HepG2 (cell line): ENCODE results near the gene RPL35. TPM values are rescaled to one million over a fixed set of nuclear protein-coding genes. Genes with fewer than 3 reads are reported as not detected.

Source experiments
- BHLHE40 ChIP-seq: IDR thresholded peaks from 2 replicates; pipeline ENCODE4 v1.6.1; 2011; ENCODE audit warnings: low read length, improper control_type of control experiment
- CENPT ChIP-seq: sonication (generic); formaldehyde crosslinking; IDR thresholded peaks from 2 replicates; pipeline ENCODE4 v1.8.0; 2022; ENCODE audit warnings: low read depth, mild to moderate bottlenecking, moderate library complexity, missing genetic modification reagents
- EP300 ChIP-seq, 3 experiments: sonication (generic) in 1 of 3; formaldehyde crosslinking in 1 of 3; IDR thresholded peaks; 2 replicates each; pipeline versions ENCODE4 v1.5.1 to v1.6.1; 2011 to 2020; ENCODE audit warnings: low read depth in 2 of 3, low read length in 2 of 3, borderline replicate concordance in 1 of 3, improper control_type of control experiment in 1 of 3, mild to moderate bottlenecking in 1 of 3, missing genetic modification reagents in 1 of 3, moderate library complexity in 1 of 3
- GABPB1 ChIP-seq: IDR thresholded peaks from 2 replicates; pipeline ENCODE4 v1.6.1; 2016; ENCODE audit warnings: mild to moderate bottlenecking, missing genetic modification reagents, moderate library complexity, missing compliant biosample characterization
- JUND ChIP-seq: sonication (generic); formaldehyde crosslinking; IDR thresholded peaks from 2 replicates; pipeline ENCODE4 v1.8.0; 2022; ENCODE audit warnings: mild to moderate bottlenecking, missing genetic modification reagents
- MAZ ChIP-seq, 2 experiments: sonication (generic) in 1 of 2; formaldehyde crosslinking in 1 of 2; IDR thresholded peaks; 2 replicates each; pipeline versions ENCODE4 v1.5.0 to v1.6.1; 2012 to 2020; ENCODE audit warnings: low read depth in 2 of 2, mild to moderate bottlenecking in 2 of 2, borderline replicate concordance in 1 of 2, improper control_type of control experiment in 1 of 2, low read length in 1 of 2, missing genetic modification reagents in 1 of 2, moderate library complexity in 1 of 2
- MTA1 ChIP-seq: sonication (generic); formaldehyde crosslinking; IDR thresholded peaks from 2 replicates; pipeline ENCODE4 v1.4.0; 2020; ENCODE audit warnings: missing genetic modification reagents, mild to moderate bottlenecking, borderline replicate concordance
- NFKBIZ ChIP-seq: IDR thresholded peaks from 2 replicates; pipeline ENCODE4 v1.6.1; 2018; ENCODE audit warnings: missing genetic modification reagents, missing compliant biosample characterization
- NFYC ChIP-seq: IDR thresholded peaks from 2 replicates; pipeline ENCODE4 v1.6.1; 2016; ENCODE audit warnings: missing genetic modification reagents, missing compliant biosample characterization
- PHF5A ChIP-seq: IDR thresholded peaks from one replicate; pipeline ENCODE4 v1.6.1; 2018; ENCODE audit warnings: low read depth, missing genetic modification reagents; ENCODE audit not compliant: unreplicated experiment
- THAP11 ChIP-seq: IDR thresholded peaks from 2 replicates; pipeline ENCODE4 v1.6.1; 2016; ENCODE audit warnings: missing biosample characterization, missing genetic modification reagents
- ZBTB1 ChIP-seq: sonication (generic); formaldehyde crosslinking; IDR thresholded peaks from 2 replicates; pipeline ENCODE4 v1.4.0; 2020; ENCODE audit warnings: missing genetic modification reagents, borderline replicate concordance
- ZMAT5 ChIP-seq: sonication (generic); formaldehyde crosslinking; IDR thresholded peaks from 2 replicates; pipeline ENCODE4 v1.5.0; 2020; ENCODE audit warnings: mild to moderate bottlenecking, low read depth, missing genetic modification reagents, borderline replicate concordance
- ZNF121 ChIP-seq: sonication (generic); formaldehyde crosslinking; IDR thresholded peaks from 2 replicates; pipeline ENCODE4 v1.5.0; 2020; ENCODE audit warnings: mild to moderate bottlenecking, missing genetic modification reagents
- ZNF124 ChIP-seq: sonication (generic); formaldehyde crosslinking; IDR thresholded peaks from 2 replicates; pipeline ENCODE4 v1.4.0; 2020; ENCODE audit warnings: missing genetic modification reagents
- ZNF24 ChIP-seq: fragments of 450-650 bp; IDR thresholded peaks from 2 replicates; pipeline ENCODE4 v1.6.1; 2017; ENCODE audit warnings: antibody characterized with exemption, mild to moderate bottlenecking
- ZNF331 ChIP-seq: sonication (generic); formaldehyde crosslinking; IDR thresholded peaks from 2 replicates; pipeline ENCODE4 v1.4.0; 2020; ENCODE audit warnings: missing genetic modification reagents
- ZNF337 ChIP-seq: sonication (generic); formaldehyde crosslinking; IDR thresholded peaks from 2 replicates; pipeline ENCODE4 v1.5.1; 2020; ENCODE audit warnings: missing genetic modification reagents, low read depth, mild to moderate bottlenecking, borderline replicate concordance
- ZNF34 ChIP-seq: sonication (generic); formaldehyde crosslinking; IDR thresholded peaks from 2 replicates; pipeline ENCODE4 v1.4.0; 2020; ENCODE audit warnings: mild to moderate bottlenecking, missing genetic modification reagents, borderline replicate concordance
- ZNF430 ChIP-seq: sonication (generic); formaldehyde crosslinking; IDR thresholded peaks from 2 replicates; pipeline ENCODE4 v1.9.0; 2021; ENCODE audit warnings: mild to moderate bottlenecking, missing genetic modification reagents
- ZNF468 ChIP-seq: sonication (generic); formaldehyde crosslinking; IDR thresholded peaks from 2 replicates; pipeline ENCODE4 v1.8.0; 2022; ENCODE audit warnings: mild to moderate bottlenecking, moderate library complexity, missing genetic modification reagents
- ZNF691 ChIP-seq: sonication (generic); formaldehyde crosslinking; IDR thresholded peaks from 2 replicates; pipeline ENCODE4 v1.4.0; 2020; ENCODE audit warnings: missing genetic modification reagents, low read depth, mild to moderate bottlenecking, borderline replicate concordance
- ZNF781 ChIP-seq: sonication (generic); formaldehyde crosslinking; IDR thresholded peaks from 2 replicates; pipeline ENCODE4 v1.5.1; 2020; ENCODE audit warnings: borderline replicate concordance, mild to moderate bottlenecking, missing genetic modification reagents; ENCODE audit errors: not compliant biosample characterization
- polyA plus RNA-seq, 8 experiments: library from polyadenylated mRNA; depleted of rRNA in 3 of 8; stranded (reverse) in 7 of 8; unstranded in 1 of 8; fragments of >200 nt; fragmentation: Illumina TruSeq in 4 of 8; extraction: Trizol in 4 of 8; gene quantifications; 2 replicates each; pipeline versions ENCODE4 v1.2.1 to v1.2.3, GENCODE V29; 2011 to 2016; ENCODE audit warnings: low read depth in 4 of 8, missing spikeins in 1 of 8, mixed read lengths in 1 of 8; ENCODE audit not compliant: insufficient read depth in 1 of 8
- total RNA-seq, 5 experiments: library from RNA; depleted of rRNA; stranded (reverse); fragments of >200 nt; fragmentation: Illumina TruSeq; extraction: Trizol; gene quantifications; 2 replicates each; pipeline ENCODE4 v1.2.3, GENCODE V29; 2016; ENCODE audit warnings: low read depth in 1 of 5
- TF ChIP-seq, protein P1 (sequence below): sonication (generic); formaldehyde crosslinking; IDR thresholded peaks from 2 replicates; pipeline ENCODE4 v1.5.0; 2020; ENCODE audit warnings: missing genetic modification reagents, mild to moderate bottlenecking, borderline replicate concordance
- TF ChIP-seq, protein P2 (sequence below): IDR thresholded peaks from 2 replicates; pipeline ENCODE4 v1.4.0; 2020; ENCODE audit warnings: mild to moderate bottlenecking, missing genetic modification reagents

The RPL35 gene
- total and polyA plus RNA-seq, 2 of the 13 experiments (the other 11 are each of a cell fraction or from before 2014, with no cell fraction given): 2,153 to 2,935 TPM

DNA sequence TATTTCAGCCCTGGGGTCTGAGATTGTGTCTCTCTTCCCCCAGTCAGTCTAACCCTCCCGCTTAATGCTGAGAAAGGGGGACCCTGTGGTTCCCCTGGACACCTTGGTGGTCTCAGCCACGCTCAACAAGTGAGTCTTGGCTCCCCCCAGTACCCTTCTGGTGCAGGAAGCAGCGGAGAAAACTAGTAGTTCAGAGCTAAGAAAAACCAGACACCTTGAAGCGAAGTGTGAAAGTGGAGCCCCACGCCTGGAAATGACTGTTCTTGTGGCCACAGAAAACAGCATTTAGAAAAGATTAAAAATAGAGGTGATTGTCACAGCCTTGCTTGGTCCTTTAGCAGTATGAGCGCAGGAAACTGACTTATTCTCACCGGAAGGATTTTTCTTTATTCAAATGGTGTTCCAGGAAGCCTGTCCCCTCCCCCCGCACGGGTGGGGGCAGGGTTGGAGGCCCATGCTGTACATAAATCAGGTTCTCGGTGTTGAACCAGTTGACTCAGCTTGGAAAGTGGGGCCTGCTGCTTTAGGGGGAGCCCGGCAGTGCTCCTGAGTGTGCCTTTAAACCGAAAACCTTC, 8.3 kb upstream of the RPL35 start (continued):
- TF ChIP-seq EP300 (IDR thresholded peaks at IDR 0.05; ENCODE audit: low read depth in 2 of 2, low read length in 2 of 2): peak in 1 of 2 experiments; percentile 31; a peak in 1 of 4 replicates
- TF ChIP-seq EP300 (CRISPR knock-in tag; IDR thresholded peaks at IDR 0.05; ENCODE audit: borderline replicate concordance): no peak
- no peak for TF ChIP-seq ZNF468
- TF ChIP-seq MTA1: no peak
- no peak for TF ChIP-seq ZBTB1 (CRISPR knock-in tag)
- 0 out of 2 replicates have a peak, but pooled peaks have one; percentile 4 for TF ChIP-seq CENPT (CRISPR knock-in tag)
- TF ChIP-seq, protein P1, sequence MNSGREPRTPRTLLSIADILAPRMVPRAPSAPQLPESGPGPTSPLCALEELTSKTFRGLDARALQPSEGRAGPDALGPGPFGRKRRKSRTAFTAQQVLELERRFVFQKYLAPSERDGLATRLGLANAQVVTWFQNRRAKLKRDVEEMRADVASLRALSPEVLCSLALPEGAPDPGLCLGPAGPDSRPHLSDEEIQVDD (CRISPR knock-in tag): no peak
- TF ChIP-seq MAZ (IDR thresholded peaks at IDR 0.05; ENCODE audit: borderline replicate concordance, low read depth, low read length): peak; percentile 83; the same call in 1 of the 2 replicates
- TF ChIP-seq MAZ (CRISPR knock-in tag; IDR thresholded peaks at IDR 0.05; ENCODE audit: low read depth): peak; percentile 37; the same call in 1 of the 2 replicates
- TF ChIP-seq PHF5A: no peak
- TF ChIP-seq BHLHE40: no peak
- no peak for TF ChIP-seq ZNF337 (CRISPR knock-in tag)
- TF ChIP-seq ZMAT5 (CRISPR knock-in tag): no peak
- TF ChIP-seq GABPB1: peak; percentile 25; the same call in 1 of the 2 replicates
- TF ChIP-seq ZNF691: no peak
- TF ChIP-seq ZNF430 (CRISPR knock-in tag): no peak
- TF ChIP-seq ZNF331: no peak
- TF ChIP-seq ZNF124 (CRISPR knock-in tag): no peak
- TF ChIP-seq JUND (CRISPR knock-in tag): no peak
- no peak for TF ChIP-seq NFKBIZ (CRISPR knock-in tag)
- no peak for TF ChIP-seq ZNF121
- TF ChIP-seq ZNF781 (CRISPR knock-in tag): peak; percentile 70
- TF ChIP-seq, protein P2, sequence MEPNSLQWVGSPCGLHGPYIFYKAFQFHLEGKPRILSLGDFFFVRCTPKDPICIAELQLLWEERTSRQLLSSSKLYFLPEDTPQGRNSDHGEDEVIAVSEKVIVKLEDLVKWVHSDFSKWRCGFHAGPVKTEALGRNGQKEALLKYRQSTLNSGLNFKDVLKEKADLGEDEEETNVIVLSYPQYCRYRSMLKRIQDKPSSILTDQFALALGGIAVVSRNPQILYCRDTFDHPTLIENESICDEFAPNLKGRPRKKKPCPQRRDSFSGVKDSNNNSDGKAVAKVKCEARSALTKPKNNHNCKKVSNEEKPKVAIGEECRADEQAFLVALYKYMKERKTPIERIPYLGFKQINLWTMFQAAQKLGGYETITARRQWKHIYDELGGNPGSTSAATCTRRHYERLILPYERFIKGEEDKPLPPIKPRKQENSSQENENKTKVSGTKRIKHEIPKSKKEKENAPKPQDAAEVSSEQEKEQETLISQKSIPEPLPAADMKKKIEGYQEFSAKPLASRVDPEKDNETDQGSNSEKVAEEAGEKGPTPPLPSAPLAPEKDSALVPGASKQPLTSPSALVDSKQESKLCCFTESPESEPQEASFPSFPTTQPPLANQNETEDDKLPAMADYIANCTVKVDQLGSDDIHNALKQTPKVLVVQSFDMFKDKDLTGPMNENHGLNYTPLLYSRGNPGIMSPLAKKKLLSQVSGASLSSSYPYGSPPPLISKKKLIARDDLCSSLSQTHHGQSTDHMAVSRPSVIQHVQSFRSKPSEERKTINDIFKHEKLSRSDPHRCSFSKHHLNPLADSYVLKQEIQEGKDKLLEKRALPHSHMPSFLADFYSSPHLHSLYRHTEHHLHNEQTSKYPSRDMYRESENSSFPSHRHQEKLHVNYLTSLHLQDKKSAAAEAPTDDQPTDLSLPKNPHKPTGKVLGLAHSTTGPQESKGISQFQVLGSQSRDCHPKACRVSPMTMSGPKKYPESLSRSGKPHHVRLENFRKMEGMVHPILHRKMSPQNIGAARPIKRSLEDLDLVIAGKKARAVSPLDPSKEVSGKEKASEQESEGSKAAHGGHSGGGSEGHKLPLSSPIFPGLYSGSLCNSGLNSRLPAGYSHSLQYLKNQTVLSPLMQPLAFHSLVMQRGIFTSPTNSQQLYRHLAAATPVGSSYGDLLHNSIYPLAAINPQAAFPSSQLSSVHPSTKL (CRISPR knock-in tag): no peak
- no peak for TF ChIP-seq ZNF34
- no peak for TF ChIP-seq ZNF24
- TF ChIP-seq THAP11 (CRISPR knock-in tag): peak; percentile 62; the same call in 1 of the 2 replicates
- TF ChIP-seq NFYC: no peak
